SK-N-SH (cell line): ENCODE measurements around the gene PRPSAP2. TPM values are rescaled to one million over a fixed set of nuclear protein-coding genes. Genes with fewer than 3 reads are reported as not detected.

Experiments used
- CTCF ChIA-PET: fragments of 300-600, 350-600 bp; formaldehyde crosslinking; extraction: SDS; loops from one replicate; lab custom pipeline; 2021; lab: Yijun Ruan, JAX
- POLR2A ChIA-PET: fragments of 350-600 bp; sonication (Branson Sonifier 250); formaldehyde crosslinking; extraction: SDS; loops from one replicate; lab custom pipeline; 2020; ENCODE audit warnings: antibody characterized with exemption, inconsistent platforms; lab: Yijun Ruan, JAX
- DNase-seq: peaks from one replicate; pipeline ENCODE4 v3.0.0; 2012
- H2AFZ ChIP-seq: fragments of 200-600 bp; sonication (generic); 2 replicates; pipeline ENCODE4 v1.8.1; 2016; ENCODE audit warnings: antibody characterized with exemption, mild to moderate bottlenecking, low read depth
- H3F3A ChIP-seq: fragments of 200-600 bp; sonication (generic); replicated peaks from 2 replicates; pipeline ENCODE3; 2016; ENCODE audit warnings: antibody characterized with exemption, mild to moderate bottlenecking; ENCODE audit not compliant: insufficient read depth
- H3K27ac ChIP-seq, 2 experiments: fragments of 200-500 bp in 1 of 2; fragments of 200-600 bp in 1 of 2; sonication (Bioruptor generic) in 1 of 2; sonication (generic), shearing (Covaris generic) in 1 of 2; 2 replicates each; pipeline versions ENCODE4 v1.5.1 to v1.6.1; 2014 to 2016; ENCODE audit warnings: low read depth in 2 of 2, inconsistent platforms in 1 of 2, low read length in 1 of 2, mild to moderate bottlenecking in 1 of 2, mixed read lengths in 1 of 2
- H3K27me3 ChIP-seq: fragments of 200-600 bp; sonication (generic), shearing (Covaris generic); 2 replicates; pipeline ENCODE4 v1.6.1; 2016; ENCODE audit warnings: mixed run types; ENCODE audit not compliant: insufficient read depth
- H3K36me3 ChIP-seq, 2 experiments: fragments of 200-500 bp in 1 of 2; fragments of 200-600 bp in 1 of 2; sonication (Bioruptor generic) in 1 of 2; sonication (generic) in 1 of 2; replicated peaks in 1 of 2; 2 replicates each; pipeline versions ENCODE3 to v1.5.1; 2014 to 2016; ENCODE audit warnings: low read length in 1 of 2, mild to moderate bottlenecking in 1 of 2; ENCODE audit not compliant: insufficient read depth in 2 of 2, control insufficient read depth in 1 of 2
- H3K4me1 ChIP-seq, 2 experiments: fragments of 200-500 bp in 1 of 2; fragments of 200-600 bp in 1 of 2; sonication (Bioruptor generic) in 1 of 2; sonication (generic), shearing (Covaris generic) in 1 of 2; 2 replicates each; pipeline versions ENCODE4 v1.5.1 to v1.6.1; 2014 to 2016; ENCODE audit warnings: low read depth in 1 of 2, low read length in 1 of 2, mixed run types in 1 of 2; ENCODE audit not compliant: insufficient read depth in 2 of 2, control insufficient read depth in 1 of 2
- H3K4me2 ChIP-seq: fragments of 200-600 bp; sonication (generic), shearing (Covaris generic); 2 replicates; pipeline ENCODE4 v1.6.1; 2017; ENCODE audit warnings: mixed run types
- H3K4me3 ChIP-seq, 2 experiments: fragments of 200-500 bp in 1 of 2; fragments of 200-600 bp in 1 of 2; sonication (Bioruptor generic) in 1 of 2; sonication (generic), shearing (Covaris generic) in 1 of 2; 2 replicates each; pipeline versions ENCODE4 v1.5.1 to v1.8.1; 2014 to 2016; ENCODE audit warnings: low read depth in 2 of 2, inconsistent platforms in 1 of 2, low read length in 1 of 2, mild to moderate bottlenecking in 1 of 2, mixed read lengths in 1 of 2, moderate library complexity in 1 of 2
- H3K79me2 ChIP-seq: fragments of 200-600 bp; sonication (generic); 2 replicates; pipeline ENCODE4 v1.8.1; 2017; ENCODE audit warnings: mild to moderate bottlenecking; ENCODE audit not compliant: insufficient read depth
- H3K9ac ChIP-seq: fragments of 200-600 bp; sonication (generic); 2 replicates; pipeline ENCODE4 v1.6.1; 2017; ENCODE audit warnings: mixed run types
- H3K9me2 ChIP-seq: fragments of 200-600 bp; sonication (generic); 2 replicates; pipeline ENCODE4 v1.6.1; 2017; ENCODE audit warnings: mixed run types
- H3K9me3 ChIP-seq: fragments of 200-600 bp; sonication (generic); 2 replicates; pipeline ENCODE4 v1.6.1; 2017; ENCODE audit warnings: mixed run types, mild to moderate bottlenecking, moderate library complexity
- H4K20me1 ChIP-seq: fragments of 200-600 bp; sonication (generic); 2 replicates; pipeline ENCODE4 v1.6.1; 2017; ENCODE audit warnings: mild to moderate bottlenecking, mixed run types; ENCODE audit not compliant: insufficient read depth
- CHD2 ChIP-seq: fragments of 150-350 bp; IDR thresholded peaks from 2 replicates; pipeline ENCODE4 v1.6.1; 2018; ENCODE audit warnings: low read length; ENCODE audit not compliant: partially characterized antibody
- FOSL2 ChIP-seq: IDR thresholded peaks from 2 replicates; pipeline ENCODE4 v1.4.0; 2012; ENCODE audit warnings: low read depth, mild to moderate bottlenecking, moderate library complexity, borderline replicate concordance
- FOXJ3 ChIP-seq: sonication (generic); formaldehyde crosslinking; IDR thresholded peaks from 2 replicates; pipeline ENCODE4 v1.5.1; 2020; ENCODE audit warnings: mild to moderate bottlenecking, missing genetic modification reagents
- GATA2 ChIP-seq: sonication (generic); formaldehyde crosslinking; IDR thresholded peaks from 2 replicates; pipeline ENCODE4 v1.5.0; 2020; ENCODE audit warnings: mild to moderate bottlenecking, missing genetic modification reagents
- MEF2A ChIP-seq: IDR thresholded peaks from 2 replicates; pipeline ENCODE4 v1.4.0; 2012; ENCODE audit warnings: low read depth, borderline replicate concordance
- POLR2AphosphoS5 ChIP-seq: IDR thresholded peaks from 2 replicates; pipeline ENCODE4 v1.6.1; 2012; ENCODE audit warnings: low read depth, low read length
- RAD21 ChIP-seq: IDR thresholded peaks from 2 replicates; pipeline ENCODE4 v1.6.1; 2012; ENCODE audit warnings: mild to moderate bottlenecking, low read length
- REST ChIP-seq: IDR thresholded peaks from 2 replicates; pipeline ENCODE4 v1.6.1; 2012; ENCODE audit warnings: mild to moderate bottlenecking, low read depth, low read length, moderate library complexity
- RFX5 ChIP-seq: IDR thresholded peaks from 2 replicates; pipeline ENCODE4 v1.6.1; 2012; ENCODE audit warnings: mild to moderate bottlenecking, improper control_type of control experiment, low read length
- RXRA ChIP-seq: IDR thresholded peaks from 2 replicates; pipeline ENCODE4 v1.4.0; 2012; ENCODE audit warnings: low read depth, mild to moderate bottlenecking, borderline replicate concordance
- SIN3A ChIP-seq: IDR thresholded peaks from 2 replicates; pipeline ENCODE4 v1.6.1; 2012; ENCODE audit warnings: low read depth, mild to moderate bottlenecking, low read length, moderate library complexity, borderline replicate concordance
- USF2 ChIP-seq: fragments of 150-350 bp; IDR thresholded peaks from 2 replicates; pipeline ENCODE4 v1.6.1; 2017; ENCODE audit warnings: antibody characterized with exemption, low read length, low read depth, borderline replicate concordance
- ZBTB33 ChIP-seq: IDR thresholded peaks from 2 replicates; pipeline ENCODE4 v1.4.0; 2012; ENCODE audit warnings: low read depth, borderline replicate concordance
- WGBS: methylation state at CpG from one replicate; pipeline ENCODE4 v1.1.6; 2017; ENCODE audit warnings: low lambda C conversion rate; 5-methylcytosine and 5-hydroxymethylcytosine counted together
- polyA plus RNA-seq, 3 experiments: library from polyadenylated mRNA; depleted of rRNA; stranded (reverse); fragments of >200 nt; gene quantifications; 2 replicates each; pipeline ENCODE4 v1.2.3, GENCODE V29; 2012
- TF ChIP-seq, protein P1 (sequence below): IDR thresholded peaks from 2 replicates; pipeline ENCODE4 v1.4.0; 2012; ENCODE audit warnings: low read depth, borderline replicate concordance
- TF ChIP-seq, protein P2 (sequence below): fragments of 200-600 bp; sonication (generic); IDR thresholded peaks from 2 replicates; pipeline ENCODE4 v1.6.1; 2017; ENCODE audit warnings: antibody characterized with exemption, mild to moderate bottlenecking, moderate library complexity

PRPSAP2 gene
- polyA plus RNA-seq, 1 of the 3 experiments (the other 2 are of a cell fraction): 27.6 TPM

DNA sequence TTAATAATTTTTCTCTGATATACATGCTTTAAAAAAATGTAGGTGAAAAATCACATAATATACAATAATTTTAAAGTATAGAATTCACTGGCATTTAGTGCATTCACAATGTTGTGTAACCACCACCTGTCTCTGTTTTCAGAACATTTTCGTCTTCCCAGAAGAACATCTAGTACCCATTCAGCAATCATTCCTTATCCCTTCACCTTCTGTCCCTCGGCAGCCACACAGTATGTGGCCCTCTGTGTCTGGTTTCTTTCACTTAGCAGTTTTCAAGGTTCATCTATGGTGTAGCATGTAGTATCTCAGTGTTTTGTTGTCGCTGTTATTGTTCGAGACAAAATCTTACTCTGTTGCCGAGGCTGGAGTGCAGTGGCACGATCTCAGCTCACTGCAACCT, 33.6 kb downstream of the PRPSAP2 start:
- 93% methylated on average over 6 of the region's 6 CpGs for WGBS
- H2AFZ ChIP-seq: no peak overlapping the region
- H3K27ac ChIP-seq: no peak overlapping the region
- H3K27me3 ChIP-seq: no peaks in the 10 kb centered on the region
- no peaks in the 10 kb centered on the region for H3K9me3 ChIP-seq
- peaks cover 17 to 51% of the 10 kb centered on the region in 2 experiments for H3K36me3 ChIP-seq
- ChIA-PET POLR2A (no interaction called here), CTCF (interaction anchor here (1.5 kb wide), 1 partner anchor 9 kb away, joined by 3 read pairs; no protein-coding TSS in a partner anchor)
- H3F3A ChIP-seq: peaks cover 5% of the 10 kb centered on the region
- no peaks in the 10 kb centered on the region for H4K20me1 ChIP-seq
- no peak overlapping the region for H3K4me3 ChIP-seq
- no peaks in the 10 kb centered on the region for H3K4me1 ChIP-seq
- no peak overlapping the region for H3K4me2 ChIP-seq
- no peak for TF ChIP-seq SIN3A
- TF ChIP-seq GATA2: no peak
- TF ChIP-seq RFX5: no peak
- TF ChIP-seq RAD21: no peak
- TF ChIP-seq ZBTB33: no peak
- TF ChIP-seq REST: no peak
- TF ChIP-seq, protein P1, sequence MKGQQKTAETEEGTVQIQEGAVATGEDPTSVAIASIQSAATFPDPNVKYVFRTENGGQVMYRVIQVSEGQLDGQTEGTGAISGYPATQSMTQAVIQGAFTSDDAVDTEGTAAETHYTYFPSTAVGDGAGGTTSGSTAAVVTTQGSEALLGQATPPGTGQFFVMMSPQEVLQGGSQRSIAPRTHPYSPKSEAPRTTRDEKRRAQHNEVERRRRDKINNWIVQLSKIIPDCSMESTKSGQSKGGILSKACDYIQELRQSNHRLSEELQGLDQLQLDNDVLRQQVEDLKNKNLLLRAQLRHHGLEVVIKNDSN: no peak
- TF ChIP-seq FOXJ3: no peak
- no peak for TF ChIP-seq USF2
- no peak for TF ChIP-seq CHD2
- TF ChIP-seq MEF2A: no peak
- TF ChIP-seq, protein P2, sequence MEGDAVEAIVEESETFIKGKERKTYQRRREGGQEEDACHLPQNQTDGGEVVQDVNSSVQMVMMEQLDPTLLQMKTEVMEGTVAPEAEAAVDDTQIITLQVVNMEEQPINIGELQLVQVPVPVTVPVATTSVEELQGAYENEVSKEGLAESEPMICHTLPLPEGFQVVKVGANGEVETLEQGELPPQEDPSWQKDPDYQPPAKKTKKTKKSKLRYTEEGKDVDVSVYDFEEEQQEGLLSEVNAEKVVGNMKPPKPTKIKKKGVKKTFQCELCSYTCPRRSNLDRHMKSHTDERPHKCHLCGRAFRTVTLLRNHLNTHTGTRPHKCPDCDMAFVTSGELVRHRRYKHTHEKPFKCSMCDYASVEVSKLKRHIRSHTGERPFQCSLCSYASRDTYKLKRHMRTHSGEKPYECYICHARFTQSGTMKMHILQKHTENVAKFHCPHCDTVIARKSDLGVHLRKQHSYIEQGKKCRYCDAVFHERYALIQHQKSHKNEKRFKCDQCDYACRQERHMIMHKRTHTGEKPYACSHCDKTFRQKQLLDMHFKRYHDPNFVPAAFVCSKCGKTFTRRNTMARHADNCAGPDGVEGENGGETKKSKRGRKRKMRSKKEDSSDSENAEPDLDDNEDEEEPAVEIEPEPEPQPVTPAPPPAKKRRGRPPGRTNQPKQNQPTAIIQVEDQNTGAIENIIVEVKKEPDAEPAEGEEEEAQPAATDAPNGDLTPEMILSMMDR: no peak
- no peak for TF ChIP-seq FOSL2
- TF ChIP-seq RXRA: no peak
- TF ChIP-seq POLR2AphosphoS5: no peak
- H3K9me2 ChIP-seq: no peaks in the 10 kb centered on the region
- H3K9ac ChIP-seq: no peak overlapping the region
- DNase-seq: no peak
- peaks cover 5% of the 10 kb centered on the region; the same call in 1 of the 2 replicates for H3K79me2 ChIP-seq
